ENCODE measurements around the gene INPP5E.

INPP5E gene

GRCh38 chr9:136472640-136473353 lies 33.2 kb upstream of the INPP5E start:
- DNase-seq, result no peak

GRCh38 chr9:136471802-136472487 lies 32.3 kb upstream of the INPP5E start:
- no peak for DNase-seq

GRCh38 chr9:136470792-136471469 lies 31.3 kb upstream of the INPP5E start:
- DNase-seq, result no peak

DNA sequence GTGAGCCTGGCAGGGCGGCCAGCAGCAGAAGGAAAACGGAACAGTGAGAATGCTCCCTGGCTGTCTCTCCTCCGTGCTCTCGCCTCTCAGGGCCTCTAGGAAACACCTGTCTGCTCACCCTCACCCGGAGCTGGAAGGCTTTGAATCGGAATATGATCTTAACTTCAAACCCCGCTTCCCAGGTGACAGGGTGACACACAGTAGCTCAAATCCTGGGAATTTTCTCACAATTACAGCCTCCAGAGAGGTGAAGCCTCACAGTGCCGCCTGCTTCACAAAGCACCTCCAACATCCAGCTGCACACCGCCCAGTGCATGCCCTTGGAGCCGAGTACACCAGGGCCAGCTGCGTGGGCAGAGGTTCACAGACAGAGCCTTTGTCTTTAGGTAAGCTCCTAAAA lies 30.7 kb upstream of the INPP5E start:
- DNase-seq, result no peak

DNA sequence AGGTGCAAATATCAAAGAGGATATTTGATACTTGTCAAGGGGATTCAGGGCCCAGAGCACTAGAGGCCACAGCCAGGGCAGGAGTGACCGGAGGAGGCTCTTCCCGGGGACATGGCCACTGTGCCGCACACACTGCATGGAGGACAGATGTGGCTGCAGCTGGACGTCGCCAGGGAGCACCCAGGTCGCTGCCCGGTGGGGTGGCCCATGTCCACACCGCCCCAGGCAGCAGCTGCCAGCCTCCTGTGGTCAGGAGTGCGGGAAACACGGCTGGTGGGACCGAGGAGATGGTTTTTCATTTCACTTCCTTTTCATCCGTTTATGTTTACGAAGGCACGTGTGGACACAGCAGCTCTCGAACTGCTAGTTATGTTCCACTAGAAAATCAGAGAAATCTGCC lies 28.1 kb upstream of the INPP5E start:
- no peak for DNase-seq

DNA sequence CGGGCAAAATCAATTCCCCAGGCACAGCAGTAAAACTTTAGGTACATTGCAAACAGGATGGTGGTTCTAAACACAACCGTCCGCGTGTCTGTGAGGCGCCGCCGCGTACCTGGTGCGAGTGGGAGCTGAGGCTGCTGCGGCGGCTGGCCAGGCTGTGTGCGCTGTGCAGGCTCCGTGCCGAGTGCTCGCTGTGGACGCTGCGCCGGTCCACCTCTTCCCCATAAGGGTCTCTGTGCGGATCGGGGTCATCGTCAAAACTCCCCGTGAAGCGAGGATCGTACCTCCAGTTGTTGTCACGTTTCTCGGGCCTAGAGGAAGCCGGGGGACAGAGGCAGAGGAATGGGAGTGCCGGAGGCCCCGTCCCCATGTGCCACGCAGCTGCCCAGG lies 26.5 kb upstream of the INPP5E start:
- no peak for DNase-seq

GRCh38 chr9:136465500-136466154 lies 26.0 kb upstream of the INPP5E start:
- no peak for DNase-seq

- no peak for DNase-seq
Measured at GRCh38 chr9:136464241-136464640, 24.6 kb upstream of the INPP5E start.

DNA sequence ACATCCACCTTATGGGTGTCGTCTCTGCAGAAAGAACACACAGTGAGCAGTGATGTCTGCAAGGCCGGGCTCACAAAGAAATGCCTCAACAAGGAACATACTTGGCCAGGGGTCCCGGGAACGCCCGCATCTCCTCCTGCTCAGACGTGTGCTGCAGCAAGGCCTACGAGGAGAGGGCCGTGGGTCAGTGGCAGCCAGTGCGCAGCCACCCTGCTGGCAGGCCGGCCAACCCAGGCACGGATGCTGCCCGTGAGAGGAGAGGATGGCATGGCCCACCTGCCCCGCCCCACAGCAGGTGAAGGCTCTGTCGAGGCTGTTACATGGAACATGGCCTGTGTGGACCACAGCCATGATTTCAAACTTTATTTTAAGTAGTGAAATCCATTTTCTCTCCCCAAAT lies 23.9 kb upstream of the INPP5E start:
- DNase-seq, result no peak

- DNase-seq, result no peak
Measured at GRCh38 chr9:136462664-136463063, 23.0 kb upstream of the INPP5E start.

- no peak for DNase-seq
Measured at GRCh38 chr9:136460772-136461325, 21.2 kb upstream of the INPP5E start.

DNA sequence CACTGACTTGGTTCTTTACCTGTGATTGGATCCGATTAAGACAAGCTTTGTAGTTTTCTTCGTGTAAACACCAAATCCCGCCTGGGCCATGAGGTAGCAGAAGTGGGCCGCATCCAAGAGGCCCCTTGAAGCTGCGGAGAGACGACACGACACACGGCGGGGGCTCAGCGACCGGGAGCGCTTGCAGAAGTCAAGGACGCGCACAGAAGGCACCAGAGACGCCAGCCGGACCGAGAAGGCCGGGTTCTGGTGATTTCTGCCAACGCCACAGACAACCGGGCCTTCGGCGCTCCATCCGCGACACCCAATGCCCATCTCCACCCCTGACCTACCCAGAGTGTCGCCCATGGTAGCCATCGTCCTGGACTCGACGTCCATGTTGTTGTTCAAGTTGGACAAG lies 19.8 kb upstream of the INPP5E start:
- no peak for DNase-seq

DNA sequence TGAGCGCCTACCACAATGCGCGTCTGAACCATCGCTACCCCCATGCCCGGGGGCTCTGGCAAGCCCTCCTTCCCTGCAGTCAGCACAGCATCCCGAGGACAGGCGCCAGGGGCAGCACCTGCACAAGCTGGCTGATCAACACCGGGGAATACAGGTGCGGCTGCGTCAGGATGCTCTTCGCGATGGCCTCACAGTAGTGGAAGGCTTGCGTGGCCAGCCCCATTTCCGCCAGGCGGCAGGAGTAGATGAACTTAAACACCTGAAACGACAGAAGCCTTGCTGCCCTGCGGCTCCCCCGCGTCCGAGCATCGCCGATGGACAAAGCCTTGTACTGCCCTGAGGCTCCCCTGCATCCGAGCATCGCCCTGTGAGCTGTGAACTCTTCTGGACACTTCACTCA lies 17.7 kb upstream of the INPP5E start:
- no peak for DNase-seq

- no peak for DNase-seq
Measured at GRCh38 chr9:136456258-136456657, 16.6 kb upstream of the INPP5E start.

GRCh38 chr9:136455043-136456002 lies 15.7 kb upstream of the INPP5E start:
- DNase-seq, result no peak

DNA sequence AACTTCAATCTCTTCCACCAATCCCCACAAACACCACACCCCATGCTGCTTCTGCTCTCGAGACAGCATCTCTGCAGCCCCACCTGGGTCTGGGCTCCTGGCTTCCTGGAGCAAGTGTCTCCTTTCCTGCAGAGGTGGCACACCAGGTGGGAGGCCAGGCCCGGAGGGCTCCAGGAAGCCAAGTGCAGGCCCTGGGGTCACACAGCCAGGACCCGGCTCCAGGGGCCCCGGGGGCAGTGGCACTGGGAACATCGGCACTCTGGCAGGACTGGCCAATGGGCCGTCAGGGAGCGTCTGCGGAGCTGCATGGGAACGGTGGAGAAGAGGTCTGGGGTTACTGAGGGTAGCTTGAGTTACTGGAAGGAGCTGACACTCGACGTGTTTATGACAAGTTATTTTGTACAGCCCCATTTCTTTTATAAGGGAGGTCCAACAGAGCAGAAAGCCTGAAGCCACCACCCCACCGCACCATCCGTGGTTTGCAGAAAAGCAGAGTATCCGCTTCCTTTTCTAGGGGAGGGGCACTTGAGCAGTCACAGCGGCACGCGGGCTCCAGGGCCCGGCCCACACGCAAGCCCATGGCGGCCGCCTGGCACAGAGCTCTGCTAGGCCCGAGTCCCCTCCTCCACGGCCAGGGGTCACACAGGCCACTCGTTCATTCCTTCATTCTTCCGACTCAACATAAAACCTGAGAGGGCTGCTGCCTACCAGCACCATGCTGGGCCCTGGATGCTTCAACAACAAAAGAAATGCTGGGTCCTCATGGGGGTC lies 14.6 kb upstream of the INPP5E start:
- no peak for DNase-seq

DNA sequence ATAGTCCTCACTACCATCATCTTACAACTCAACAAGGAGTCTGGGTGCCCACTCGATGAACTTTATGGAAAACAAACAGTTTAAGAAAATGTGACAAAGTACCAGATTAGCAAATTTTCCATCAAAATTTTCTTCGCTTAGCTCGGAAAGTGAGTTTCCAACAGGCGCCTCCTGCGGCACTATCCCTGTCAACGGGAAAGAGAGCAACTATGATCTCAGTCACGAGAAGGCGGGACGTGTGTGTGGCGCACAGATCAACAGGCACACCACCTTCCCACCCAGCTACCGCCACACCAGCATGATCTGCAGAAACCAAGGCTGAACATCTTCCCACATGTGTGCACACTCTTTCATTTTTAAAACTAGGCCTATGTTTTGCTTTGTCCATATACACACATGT lies 13.7 kb upstream of the INPP5E start:
- no peak for DNase-seq

DNA sequence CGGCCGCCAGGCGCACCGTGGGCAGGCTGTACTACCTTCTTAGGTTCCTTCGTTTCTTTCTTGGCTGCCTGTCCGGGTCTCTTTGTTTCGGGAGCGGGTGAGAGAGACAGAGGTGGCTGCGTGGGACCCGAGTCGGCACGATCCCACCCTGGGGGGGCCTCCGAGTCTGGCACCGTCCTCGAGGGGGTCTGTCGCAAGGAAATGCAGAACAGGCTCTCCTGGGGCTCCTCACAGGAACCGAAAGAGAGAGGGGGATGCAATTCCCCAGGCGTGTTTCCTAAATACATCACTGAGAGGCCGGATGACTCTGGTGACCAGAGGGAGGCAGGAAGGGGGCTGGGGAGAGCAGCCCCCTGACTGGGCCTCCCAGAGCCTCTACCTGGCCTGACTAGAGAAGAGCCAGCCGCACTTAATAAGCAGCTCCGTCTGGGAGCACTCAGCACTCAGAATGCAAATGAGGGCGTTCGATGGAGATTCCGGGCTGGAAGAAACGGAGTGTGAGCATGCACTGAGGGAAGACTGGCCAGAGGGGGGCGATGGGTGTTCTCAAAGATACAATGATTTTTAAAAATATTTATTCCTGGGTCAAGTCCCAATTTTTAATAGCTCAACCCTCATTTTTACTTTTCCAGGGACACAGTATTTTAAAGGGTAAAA lies 11.7 kb upstream of the INPP5E start:
- no peak for DNase-seq

GRCh38 chr9:136448655-136449054 lies 9.0 kb upstream of the INPP5E start:
- no peak for DNase-seq

GRCh38 chr9:136447173-136447778 lies 7.6 kb upstream of the INPP5E start:
- no peak for DNase-seq
